KBM-7 (cell line): Measurements from ENCODE around the gene MAMLD1.

ENCODE experiments used
- DNase-seq: peaks from one replicate; pipeline ENCODE4 v3.0.0-alpha.2; 2015
- in situ Hi-C: fragments of 300-500 bp; cut with MboI; formaldehyde crosslinking; loops from 2 replicates; pipeline ENCODE4 v1.14.3; 2020; ENCODE audit warnings: low sequenced_read_pairs, low pct_unique_long_range_greater_than_20kb, mixed read lengths

Gene MAMLD1

DNA sequence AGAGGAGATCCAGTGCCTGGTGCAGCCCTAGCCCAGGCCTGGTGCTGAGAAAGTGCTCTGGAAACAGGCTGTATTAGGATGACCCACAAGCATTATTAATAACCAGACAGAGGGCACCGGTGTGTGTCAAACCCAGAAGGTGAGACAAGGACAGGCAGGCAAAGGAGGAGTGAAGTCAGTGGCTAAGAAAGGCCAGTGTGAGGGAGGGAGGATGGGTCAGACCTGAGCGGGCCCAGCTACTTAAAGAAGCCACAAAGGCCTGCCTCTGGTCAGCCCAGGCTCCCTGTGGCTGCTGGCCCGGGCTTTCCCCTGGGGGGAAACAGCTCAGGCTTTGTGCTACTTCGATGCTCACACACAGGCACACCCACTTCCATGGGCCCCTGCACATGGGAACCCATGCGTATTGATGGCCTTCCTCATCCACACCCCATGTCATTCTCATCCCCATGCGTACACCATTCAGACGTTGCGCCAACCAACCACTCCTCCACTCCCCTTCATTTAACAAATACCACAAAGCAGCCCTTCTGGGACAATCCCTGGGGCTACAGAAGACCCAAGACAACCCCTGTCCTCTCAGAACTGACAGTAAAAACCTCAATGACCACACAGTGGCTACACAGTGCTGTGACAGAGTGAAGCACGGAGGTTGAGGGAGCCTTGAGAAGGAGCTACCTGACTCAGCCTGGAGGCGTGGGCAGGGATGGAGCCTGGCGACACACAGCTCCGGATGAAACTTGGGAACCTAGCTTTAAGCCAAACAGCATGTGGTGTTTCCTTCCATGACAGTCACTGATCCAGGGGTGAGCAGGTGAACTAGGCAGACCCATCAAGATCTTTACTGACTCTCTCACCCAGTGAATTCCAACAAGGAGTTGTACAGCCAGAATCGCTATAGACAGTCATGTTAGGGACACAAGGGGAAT lies 180.4 kb downstream of the MAMLD1 start:
- no peak for DNase-seq
- in situ Hi-C loops = no loop called here

DNA sequence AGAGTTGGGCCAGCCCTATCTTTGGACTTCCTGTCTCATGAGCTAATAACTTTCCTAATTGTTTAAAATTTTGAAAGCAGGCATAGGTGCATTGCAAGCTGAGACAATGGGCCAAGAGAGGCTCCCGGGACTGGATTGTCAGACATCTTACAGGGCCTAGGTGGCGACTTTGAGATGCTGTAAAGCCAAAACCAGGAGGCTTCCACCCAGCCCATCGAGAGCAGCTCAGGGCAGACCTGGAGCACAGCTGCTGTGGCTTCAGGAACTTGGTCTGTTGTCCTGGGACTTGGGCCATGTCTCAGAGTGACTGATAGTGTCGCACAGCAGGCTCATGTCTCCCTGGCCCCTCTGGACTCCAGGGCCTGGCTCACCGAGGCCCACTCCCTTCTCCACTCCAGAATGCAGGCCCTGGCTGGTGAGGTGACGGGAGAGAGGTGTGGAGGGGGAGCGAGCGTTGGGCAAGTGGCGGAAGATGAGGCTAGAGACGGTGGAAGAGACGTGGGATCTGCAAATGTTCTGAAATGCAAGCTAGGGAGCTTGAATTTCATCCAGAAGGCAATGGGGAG lies 181.2 kb downstream of the MAMLD1 start:
- DNase-seq = peak; percentile 29
- in situ Hi-C loops = no loop called here

DNA sequence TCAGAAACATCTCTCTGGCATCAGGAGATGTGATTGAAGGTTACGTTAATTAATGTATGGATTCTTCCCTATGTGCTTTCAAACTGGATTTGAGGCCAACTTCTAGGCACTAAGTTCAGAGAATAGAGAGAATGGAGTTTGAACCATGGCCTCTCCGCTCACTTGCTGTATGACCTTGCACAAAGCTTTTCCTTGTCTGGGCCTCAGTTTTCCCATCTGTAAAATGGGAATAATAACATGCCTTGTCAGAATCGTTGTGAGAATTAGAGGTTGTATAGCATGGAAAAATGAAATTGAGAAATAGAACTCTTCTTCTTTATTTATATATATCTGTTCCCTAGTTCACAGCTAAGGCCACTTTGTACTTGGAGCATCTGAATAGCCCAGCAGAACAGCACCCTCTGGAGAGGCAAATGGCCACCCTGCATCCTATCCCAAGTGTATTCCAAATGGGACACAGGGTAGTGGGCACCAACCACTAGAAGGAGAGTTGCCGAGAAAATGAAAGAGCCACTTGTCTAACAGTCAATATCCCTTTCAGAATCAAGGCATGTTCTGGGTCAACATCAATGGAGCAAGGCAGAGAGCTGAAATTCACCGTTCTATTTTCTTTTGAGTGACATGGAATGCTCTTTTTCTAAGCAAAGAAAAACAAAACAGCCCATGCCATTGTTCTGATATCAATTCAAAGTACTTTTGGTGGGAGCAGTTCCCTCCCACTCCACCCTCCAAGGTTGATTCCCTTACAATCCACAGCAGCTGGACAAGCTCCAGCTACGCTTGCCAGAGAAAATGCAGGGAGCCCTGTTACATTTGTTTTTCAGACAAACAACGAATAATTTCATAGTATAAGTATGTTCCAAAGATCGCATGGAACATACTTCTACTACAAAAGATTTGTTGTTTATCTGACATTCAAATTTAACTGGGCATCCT lies 182.0 kb downstream of the MAMLD1 start:
- no peak for DNase-seq
- in situ Hi-C loops = no loop called here

DNA sequence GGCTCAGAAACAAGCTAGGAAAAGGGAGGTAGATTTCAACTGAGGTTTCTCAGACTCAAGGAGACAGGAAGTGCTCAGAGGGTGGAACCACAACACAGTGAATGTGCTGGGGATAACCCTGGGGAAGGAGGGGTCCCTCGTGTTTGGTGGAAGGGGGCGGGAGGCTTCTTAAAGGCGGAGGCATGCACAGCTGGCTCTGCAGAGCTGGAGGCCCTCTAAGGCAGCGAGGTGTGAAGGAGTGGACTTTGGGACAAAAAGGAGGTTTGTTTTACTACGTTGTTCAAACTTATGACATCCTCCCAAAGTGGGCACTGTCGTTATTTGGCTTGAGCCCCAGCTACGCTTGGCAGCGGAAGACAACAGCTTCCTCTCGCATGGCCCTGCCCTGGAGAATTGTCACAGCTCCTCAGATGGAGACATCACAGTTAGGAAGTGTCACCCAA lies 183.6 kb downstream of the MAMLD1 start:
- in situ Hi-C loops = no loop called here
- DNase-seq = peak; percentile 37

DNA sequence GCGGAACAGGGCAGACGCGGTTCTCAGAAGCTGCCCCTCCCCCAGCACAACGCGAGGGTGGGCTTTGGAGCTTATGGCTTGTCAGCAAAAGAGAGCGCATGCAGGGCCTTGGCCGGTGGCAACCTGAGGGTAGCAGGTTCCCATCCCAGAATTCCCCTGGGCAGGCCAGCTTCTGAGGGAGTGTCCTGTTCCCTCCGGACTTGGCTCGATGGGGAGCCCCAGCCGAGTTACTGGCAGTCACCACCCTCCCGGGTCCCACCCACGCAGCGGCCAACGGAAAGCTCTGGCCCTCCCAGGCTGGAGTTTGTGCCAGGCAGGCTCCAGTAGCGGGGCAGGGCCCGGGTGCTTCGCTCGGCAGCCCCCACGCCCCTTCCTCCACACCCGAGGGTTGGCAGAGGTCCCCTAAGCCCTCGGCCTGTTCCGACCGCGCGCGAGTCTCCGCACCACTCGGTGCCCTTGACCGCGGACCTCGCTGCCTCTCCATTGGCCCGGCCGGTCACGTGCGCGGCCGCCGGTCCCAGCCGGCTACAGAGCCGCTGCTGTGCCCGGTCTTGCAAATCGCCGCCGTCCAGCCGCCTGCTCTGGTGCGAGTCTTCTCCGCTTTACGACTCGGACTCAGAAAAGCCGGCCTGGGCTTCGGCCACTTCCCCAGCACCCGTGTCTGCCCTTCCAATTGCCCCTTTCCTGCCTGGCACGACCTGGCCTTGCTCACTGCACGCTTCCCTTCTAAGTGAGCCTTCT lies 184.4 kb downstream of the MAMLD1 start:
- in situ Hi-C loops = no loop called here
- no peak for DNase-seq

DNA sequence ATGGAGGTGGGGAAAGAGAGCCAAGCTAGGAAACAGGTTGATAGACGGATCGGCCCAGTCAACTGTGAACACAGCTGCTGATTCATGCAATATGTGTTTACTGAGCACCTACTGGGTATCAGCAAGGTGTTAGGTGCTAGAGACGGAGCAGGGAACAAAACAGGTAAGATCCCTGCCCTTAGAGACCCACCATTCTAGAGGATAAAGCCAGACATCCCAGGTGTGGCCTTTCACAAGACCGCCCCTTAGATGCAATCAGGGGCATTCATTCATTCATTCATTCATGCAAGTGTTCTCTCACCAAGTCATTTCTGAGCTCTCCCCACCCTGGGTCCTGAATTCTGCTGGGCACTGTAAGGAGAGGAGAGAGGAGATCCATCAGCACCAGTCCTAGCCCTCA lies 185.1 kb downstream of the MAMLD1 start:
- in situ Hi-C loops = no loop called here
- DNase-seq = no peak

DNA sequence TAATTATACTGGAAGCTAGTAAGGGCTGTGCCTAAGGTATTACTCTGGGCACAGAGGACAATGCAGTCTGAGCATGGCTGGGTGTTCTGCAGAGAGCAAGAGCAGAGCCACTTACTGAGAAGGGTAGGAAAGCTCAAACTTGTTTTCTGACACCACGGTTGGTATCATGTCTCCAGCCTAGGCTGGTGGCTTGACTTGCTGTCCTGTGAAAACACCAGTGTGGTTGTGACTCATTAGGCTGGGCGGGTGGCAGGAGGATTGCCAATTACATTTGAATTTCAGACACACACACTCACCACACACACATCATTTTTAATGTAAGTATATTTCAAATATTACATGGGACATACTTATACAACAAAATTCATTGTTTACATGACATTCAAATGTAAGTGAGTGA lies 185.6 kb downstream of the MAMLD1 start:
- DNase-seq = no peak
- in situ Hi-C loops = no loop called here

DNA sequence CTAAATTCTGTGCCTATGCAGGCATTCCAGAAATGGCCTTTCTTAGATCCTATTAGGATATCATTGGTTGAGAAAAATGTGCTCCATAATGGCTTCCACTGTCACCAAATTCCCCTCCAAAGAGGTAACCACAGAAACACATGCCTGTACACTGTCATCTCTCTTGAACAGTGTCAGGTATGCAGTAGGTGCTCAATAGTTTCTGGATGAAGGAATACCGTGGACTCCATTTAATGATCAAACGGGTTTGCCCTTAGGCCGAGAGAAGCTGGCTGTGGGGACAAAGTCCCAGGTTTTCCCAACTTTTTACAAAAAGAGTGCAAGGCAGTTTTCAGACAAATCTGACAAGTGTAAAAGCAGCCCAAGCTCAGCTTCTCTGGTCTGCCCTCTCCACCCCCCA lies 188.8 kb downstream of the MAMLD1 start:
- in situ Hi-C loops = no loop called here
- DNase-seq = no peak

DNA sequence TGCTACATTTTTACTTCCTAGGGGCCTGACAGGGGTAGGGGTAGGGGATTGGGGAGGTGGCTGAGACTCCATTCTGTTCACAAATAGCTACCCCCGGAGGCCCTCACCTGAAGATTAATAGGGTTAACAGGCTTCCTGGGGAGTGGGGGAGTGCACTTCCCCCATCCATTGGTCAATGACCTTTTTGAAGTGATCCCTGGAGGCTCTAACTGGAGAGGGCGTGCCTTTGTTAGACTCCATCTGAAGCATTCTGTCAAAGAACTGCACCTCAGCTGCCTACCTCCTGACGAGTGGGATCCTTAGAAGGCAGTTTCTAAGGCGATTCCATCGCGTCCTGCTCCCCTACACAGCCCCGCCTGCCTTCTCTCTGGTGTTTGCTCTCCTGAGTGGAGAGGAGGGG lies 195.3 kb downstream of the MAMLD1 start:
- no peak for DNase-seq

More for the DNA sequence above, 195.3 kb downstream of the MAMLD1 start:
- in situ Hi-C loops = no loop called here
